ENCODE measurements around the gene POU2F1.

DNA sequence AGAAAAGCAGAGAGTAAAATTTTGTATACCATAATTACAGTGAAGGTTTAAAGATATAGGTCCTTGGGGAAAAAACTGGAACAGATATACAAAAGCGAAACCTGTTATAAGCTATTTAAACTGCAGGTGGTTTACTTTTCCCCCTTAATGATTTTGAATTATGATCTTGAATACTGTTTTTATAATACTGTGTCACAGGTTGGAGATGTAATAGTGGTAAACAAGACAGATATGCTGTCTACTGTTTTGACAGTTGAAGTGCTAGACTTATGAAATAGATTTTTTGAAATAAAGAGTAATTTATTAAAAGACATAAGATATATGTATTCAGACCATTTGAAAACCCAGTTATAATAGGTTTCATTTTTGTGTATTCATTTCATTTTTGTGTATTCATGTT lies 168.3 kb downstream of the POU2F1 start:
- TF ChIP-seq CTCF (IDR thresholded peaks at IDR 0.05), result no peak
- TF ChIP-seq POLR2A (IDR thresholded peaks at IDR 0.05), result no peak

Data from adrenal gland (tissue), 5 donors.